Measurements from ENCODE around the gene HMSD. TPM values are rescaled to one million over a fixed set of nuclear protein-coding genes. Genes with fewer than 3 reads are reported as not detected.
A peak's percentile ranks its signal among the peaks of the same experiment; 100 is the strongest.

The HMSD gene
- total RNA-seq, 4 donors from 2014 or later, result not detected

GRCh38 chr18:63994783-63995399, 45.8 kb downstream of the HMSD start:
- no peaks in the 10 kb centered on the region for H3K4me1 ChIP-seq
- no peak overlapping the region for H3K27ac ChIP-seq
- no peaks in the 10 kb centered on the region for H3K36me3 ChIP-seq
- TF ChIP-seq POLR2A (IDR thresholded peaks at IDR 0.05) (no peak), CTCF (IDR thresholded peaks at IDR 0.05) (peak; percentile 50 to 86 (median 74))
- H3K9me3 ChIP-seq, result peaks cover 0 to 8% (median 3%) of the 10 kb centered on the region in 4 donors
- peak in 2 of 3 donors; percentile 23 to 79 for DNase-seq
- H3K4me3 ChIP-seq, result no peak overlapping the region
- H3K27me3 ChIP-seq, result no peaks in the 10 kb centered on the region

GRCh38 chr18:63997041-63997440, 47.9 kb downstream of the HMSD start:
- TF ChIP-seq POLR2A (IDR thresholded peaks at IDR 0.05), result no peak
- no peak for TF ChIP-seq CTCF (IDR thresholded peaks at IDR 0.05)
- H3K27ac ChIP-seq, result no peak overlapping the region
- no peaks in the 10 kb centered on the region for H3K36me3 ChIP-seq
- H3K4me3 ChIP-seq, result no peak overlapping the region
- no peaks in the 10 kb centered on the region for H3K27me3 ChIP-seq
- H3K9me3 ChIP-seq, result peaks cover 0 to 8% (median 3%) of the 10 kb centered on the region in 4 donors
- H3K4me1 ChIP-seq, result no peaks in the 10 kb centered on the region
- no peak for DNase-seq

- H3K4me3 ChIP-seq, result no peak overlapping the region
- peaks cover 0 to 8% (median 3%) of the 10 kb centered on the region in 4 donors for H3K9me3 ChIP-seq
- no peaks in the 10 kb centered on the region for H3K4me1 ChIP-seq
- no peaks in the 10 kb centered on the region for H3K27me3 ChIP-seq
- no peak for TF ChIP-seq POLR2A (IDR thresholded peaks at IDR 0.05)
- TF ChIP-seq CTCF (IDR thresholded peaks at IDR 0.05), result no peak
- H3K27ac ChIP-seq, result no peak overlapping the region
- no peak for DNase-seq
- no peaks in the 10 kb centered on the region for H3K36me3 ChIP-seq
Observed at GRCh38 chr18:63997606-63998005, 48.5 kb downstream of the HMSD start.

- TF ChIP-seq CTCF (IDR thresholded peaks at IDR 0.05) (no peak), POLR2A (IDR thresholded peaks at IDR 0.05) (no peak)
Observed at GRCh38 chr18:63999871-64000270, 50.8 kb downstream of the HMSD start.

GRCh38 chr18:64002581-64002980, 53.5 kb downstream of the HMSD start:
- no peak for TF ChIP-seq CTCF (IDR thresholded peaks at IDR 0.05)
- no peak for TF ChIP-seq POLR2A (IDR thresholded peaks at IDR 0.05)
- Histone ChIP-seq H3K36me3 (no peaks in the 10 kb centered on the region), H3K27ac (no peak overlapping the region), H3K4me3 (no peak overlapping the region), H3K4me1 (no peaks in the 10 kb centered on the region), H3K9me3 (no peaks in the 10 kb centered on the region), H3K27me3 (no peaks in the 10 kb centered on the region)
- no peak for DNase-seq

More at GRCh38 chr18:63999871-64000270, 50.8 kb downstream of the HMSD start:
- H3K27ac ChIP-seq, result no peak overlapping the region
- H3K9me3 ChIP-seq, result peaks cover 0 to 8% (median 3%) of the 10 kb centered on the region in 4 donors
- H3K4me3 ChIP-seq, result no peak overlapping the region
- DNase-seq, result no peak
- H3K27me3 ChIP-seq, result no peaks in the 10 kb centered on the region
- no peaks in the 10 kb centered on the region for H3K36me3 ChIP-seq
- no peaks in the 10 kb centered on the region for H3K4me1 ChIP-seq
